GM12878 (cell line): ENCODE measurements around the gene MARVELD2.

ENCODE experiments used
- CEBPZ ChIP-seq: fragments of 150-350 bp; IDR thresholded peaks from 2 replicates; pipeline ENCODE4 v1.6.1; 2016; ENCODE audit warnings: low read depth, low read length
- CHD4 ChIP-seq: fragments of 200-600 bp; sonication (generic); IDR thresholded peaks from 2 replicates; pipeline ENCODE4 v1.6.1; 2016; ENCODE audit warnings: mild to moderate bottlenecking
- FOXK2 ChIP-seq: fragments of 450-650 bp; IDR thresholded peaks from 2 replicates; pipeline ENCODE4 v1.6.1; 2017; ENCODE audit warnings: mild to moderate bottlenecking, moderate library complexity
- JUND ChIP-seq: IDR thresholded peaks from 2 replicates; pipeline ENCODE4 v1.6.1; 2012; ENCODE audit warnings: low read depth, mild to moderate bottlenecking, low read length, improper control_type of control experiment, moderate library complexity
- MXI1 ChIP-seq: fragments of 150-350 bp; IDR thresholded peaks from 2 replicates; pipeline ENCODE4 v1.6.1; 2011; ENCODE audit warnings: low read depth, mild to moderate bottlenecking, inconsistent platforms, low read length, improper control_type of control experiment
- NFXL1 ChIP-seq: fragments of 450-650 bp; IDR thresholded peaks from 2 replicates; pipeline ENCODE4 v1.6.1; 2017; ENCODE audit warnings: antibody characterized with exemption, mild to moderate bottlenecking, borderline replicate concordance
- PML ChIP-seq: IDR thresholded peaks from 2 replicates; pipeline ENCODE4 v1.6.1; 2012; ENCODE audit warnings: low read length, inconsistent platforms
- POLR2A ChIP-seq: IDR thresholded peaks from 2 replicates; pipeline ENCODE4 v1.6.1; 2011; ENCODE audit warnings: low read depth, mild to moderate bottlenecking, low read length
- POLR2AphosphoS5 ChIP-seq: IDR thresholded peaks from 2 replicates; pipeline ENCODE4 v1.6.1; 2011; ENCODE audit warnings: mild to moderate bottlenecking, low read length, inconsistent platforms
- RUNX3 ChIP-seq: IDR thresholded peaks from 2 replicates; pipeline ENCODE4 v1.6.1; 2012; ENCODE audit warnings: low read length, inconsistent platforms
- TBL1XR1 ChIP-seq: IDR thresholded peaks from 2 replicates; pipeline ENCODE4 v1.6.1; 2012; ENCODE audit warnings: low read depth, low read length, improper control_type of control experiment
- ZNF622 ChIP-seq: fragments of 450-650 bp; IDR thresholded peaks from 2 replicates; pipeline ENCODE4 v1.6.1; 2017; ENCODE audit warnings: mild to moderate bottlenecking, inconsistent platforms
- ZNF687 ChIP-seq: fragments of 450-650 bp; IDR thresholded peaks from 2 replicates; pipeline ENCODE4 v1.6.1; 2017; ENCODE audit warnings: mild to moderate bottlenecking, moderate library complexity

GRCh38 chr5:69462170-69462569 lies 47.3 kb downstream of the MARVELD2 start:
- TF ChIP-seq MXI1 = no peak
- no peak for TF ChIP-seq TBL1XR1
- no peak for TF ChIP-seq FOXK2
- TF ChIP-seq ZNF622 = no peak
- no peak for TF ChIP-seq POLR2A
- no peak for TF ChIP-seq JUND
- no peak for TF ChIP-seq PML
- TF ChIP-seq CHD4 = no peak
- TF ChIP-seq NFXL1 = no peak
- TF ChIP-seq RUNX3 = no peak
- TF ChIP-seq POLR2AphosphoS5 = no peak
- no peak for TF ChIP-seq ZNF687
- TF ChIP-seq CEBPZ = no peak
